A549 (cell line): ENCODE data around the gene TEF.

Source experiments
- CEBPB ChIP-seq, 2 experiments: fragments of >200 bp in 1 of 2; sonication (Bioruptor Twin) in 1 of 2; formaldehyde crosslinking in 1 of 2; IDR thresholded peaks; 2 replicates each; pipeline ENCODE4 v1.6.1; 2012 to 2016
- CHD4 ChIP-seq: fragments of 200-600 bp; sonication (generic); IDR thresholded peaks from 2 replicates; pipeline ENCODE4 v1.6.1; 2016; ENCODE audit warnings: antibody characterized with exemption, mild to moderate bottlenecking, borderline replicate concordance
- CTCF ChIP-seq: fragments of >200 bp; sonication (Bioruptor Twin); formaldehyde crosslinking; IDR thresholded peaks from 3 replicates; pipeline ENCODE4 v1.5.1; 2016
- E2F6 ChIP-seq: IDR thresholded peaks from 2 replicates; pipeline ENCODE4 v1.6.1; 2012; ENCODE audit warnings: low read depth, borderline replicate concordance
- EHF ChIP-seq: fragments of 250-450 bp; sonication (Bioruptor Pico); IDR thresholded peaks from 2 replicates; pipeline ENCODE4 v1.5.0; 2020; ENCODE audit warnings: mild to moderate bottlenecking
- EP300 ChIP-seq, 2 experiments: fragments of >200 bp; sonication (Bioruptor Twin); formaldehyde crosslinking; IDR thresholded peaks; 2 replicates in 1 of 2; 3 replicates in 1 of 2; pipeline ENCODE4 v1.6.1; 2016 to 2017
- MYC ChIP-seq: IDR thresholded peaks from 2 replicates; pipeline ENCODE4 v1.6.1; 2012; ENCODE audit warnings: mild to moderate bottlenecking, inconsistent platforms, low read length, improper control_type of control experiment, borderline replicate concordance
- NPAS2 ChIP-seq: fragments of 250-450 bp; sonication (Bioruptor Pico); IDR thresholded peaks from 2 replicates; pipeline ENCODE4 v1.8.0; 2022; ENCODE audit warnings: mild to moderate bottlenecking, moderate library complexity, borderline replicate concordance
- POLR2A ChIP-seq: IDR thresholded peaks from 2 replicates; pipeline ENCODE4 v1.6.1; 2012; ENCODE audit warnings: mild to moderate bottlenecking, low read length
- REST ChIP-seq: fragments of 200-600 bp; sonication (generic); IDR thresholded peaks from 2 replicates; pipeline ENCODE4 v1.6.1; 2016; ENCODE audit warnings: antibody characterized with exemption, mild to moderate bottlenecking, moderate library complexity
- SMC3 ChIP-seq: fragments of >200 bp; sonication (Bioruptor Twin); formaldehyde crosslinking; IDR thresholded peaks from 3 replicates; pipeline ENCODE4 v1.6.1; 2018; ENCODE audit warnings: inconsistent platforms
- SREBF2 ChIP-seq: fragments of 450-650 bp; IDR thresholded peaks from 2 replicates; pipeline ENCODE4 v1.6.1; 2014; ENCODE audit warnings: mild to moderate bottlenecking, moderate library complexity

- no peak for TF ChIP-seq POLR2A
- TF ChIP-seq CTCF: no peak
- no peak for TF ChIP-seq EHF
- no peak for TF ChIP-seq CHD4
- no peak for TF ChIP-seq SREBF2
- no peak for TF ChIP-seq MYC
- no peak for TF ChIP-seq NPAS2 (CRISPR knock-in tag)
- TF ChIP-seq EP300 (IDR thresholded peaks at IDR 0.05): no peak
- TF ChIP-seq REST: no peak
- no peak for TF ChIP-seq SMC3
- TF ChIP-seq E2F6: no peak
- no peak for TF ChIP-seq CEBPB (IDR thresholded peaks at IDR 0.05)
These were observed 23.8 kb downstream of the TEF start for GRCh38 chr22:41405588-41405987.
